CD4-positive, alpha-beta T cell treated with Interleukin-12 subunit alpha and Interleukin-12 subunit beta, for 1 hour (primary cell): ENCODE results near the gene ASPHD1.

Experiments used
- DNase-seq: peaks from one replicate; pipeline ENCODE4 v3.0.0-alpha.2; 2020

The ASPHD1 gene

GRCh38 chr16:29943846-29944799, 43.8 kb downstream of the ASPHD1 start:
- no peak for DNase-seq

- no peak for DNase-seq
Measured at GRCh38 chr16:29947897-29948296, 47.6 kb downstream of the ASPHD1 start.

DNA sequence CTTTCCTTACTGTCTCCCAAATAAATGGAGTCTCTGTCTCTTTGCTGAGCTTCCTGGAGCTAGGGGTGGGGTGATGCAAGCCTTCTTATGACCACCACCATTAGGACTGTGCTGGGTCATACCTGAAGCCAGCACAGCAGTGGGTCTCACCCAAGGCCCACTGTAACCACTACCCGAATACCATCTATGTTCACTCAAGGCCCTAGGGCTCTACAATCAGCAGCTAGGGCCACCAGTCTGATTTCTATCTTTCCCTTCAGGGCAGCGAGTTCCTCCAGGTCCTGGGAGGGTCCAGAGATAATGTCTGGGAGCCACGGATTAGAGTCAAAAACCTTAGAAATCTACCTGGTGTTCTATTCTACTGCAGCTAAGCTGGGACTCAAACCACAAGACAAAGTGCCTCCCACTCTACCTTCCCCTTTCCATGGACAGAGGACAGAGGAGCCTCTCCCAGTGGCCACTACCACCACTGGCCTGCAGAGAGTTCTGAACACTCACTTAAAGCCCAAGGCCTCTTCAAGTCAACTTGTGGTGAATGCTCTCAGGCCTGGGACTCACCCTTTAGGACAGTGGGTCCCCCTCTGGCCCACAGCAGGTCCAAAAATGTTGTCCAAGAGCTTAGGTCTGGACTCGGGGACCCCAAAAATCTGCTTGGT, 50.6 kb downstream of the ASPHD1 start:
- DNase-seq, result no peak

DNA sequence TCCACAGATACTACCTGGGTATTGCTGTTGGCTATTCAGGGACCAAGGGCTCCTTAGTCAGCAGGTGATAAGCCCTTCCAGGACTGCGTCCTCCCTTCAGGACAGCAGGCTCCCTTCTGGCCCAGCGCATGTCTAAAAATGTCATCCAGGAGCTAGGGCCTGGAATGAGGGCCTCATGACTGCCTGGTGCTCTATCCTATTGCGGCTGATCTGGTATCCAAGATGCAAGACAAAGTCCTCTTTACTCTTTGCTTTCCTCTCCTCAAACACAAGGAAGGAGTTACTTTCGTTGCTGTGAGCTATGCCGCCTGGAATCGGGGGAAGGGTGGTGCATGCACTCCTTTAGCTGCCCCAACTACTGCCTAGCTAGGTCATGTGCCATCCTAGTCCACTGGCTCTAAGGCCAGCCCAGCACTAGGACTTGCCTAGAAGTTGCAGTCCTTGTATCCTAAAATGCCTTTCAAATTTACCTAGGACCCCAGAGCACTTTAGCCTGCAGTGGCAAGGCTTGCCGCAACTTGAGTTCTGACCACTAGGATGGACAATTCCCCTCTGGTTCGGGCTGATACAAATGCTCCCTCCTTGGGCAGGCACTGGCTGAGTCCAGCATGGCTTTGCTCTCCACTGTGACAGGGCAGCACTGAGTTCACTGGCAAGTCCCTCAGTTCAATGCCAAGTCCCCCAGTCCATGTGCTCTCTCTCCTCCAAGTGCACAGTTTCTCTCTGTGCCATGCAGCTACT, 51.5 kb downstream of the ASPHD1 start:
- no peak for DNase-seq
